HepG2 (cell line): ENCODE data around the gene ATP6V1C2.

ENCODE experiments used
- CTCF ChIP-seq: sonication (generic); formaldehyde crosslinking; IDR thresholded peaks from 2 replicates; pipeline ENCODE4 v1.5.0; 2020; ENCODE audit warnings: mild to moderate bottlenecking, missing genetic modification reagents, moderate library complexity
- ELF1 ChIP-seq: sonication (generic); formaldehyde crosslinking; IDR thresholded peaks from 2 replicates; pipeline ENCODE4 v1.4.0; 2020; ENCODE audit warnings: missing genetic modification reagents
- KLF13 ChIP-seq: sonication (generic); formaldehyde crosslinking; IDR thresholded peaks from 2 replicates; pipeline ENCODE4 v1.4.0; 2020; ENCODE audit warnings: mild to moderate bottlenecking, missing genetic modification reagents
- NBN ChIP-seq: fragments of 450-650 bp; conservative IDR thresholded peaks from 2 replicates; pipeline ENCODE4 v1.6.1; 2017
- POLR2AphosphoS5 ChIP-seq: IDR thresholded peaks from 2 replicates; pipeline ENCODE4 v1.6.1; 2012; ENCODE audit warnings: low read depth, low read length
- RBM39 ChIP-seq: fragments of 200-400 bp; formaldehyde crosslinking; IDR thresholded peaks from one replicate; pipeline ENCODE4 v1.6.1; 2018; ENCODE audit warnings: antibody characterized with exemption, mild to moderate bottlenecking, low read depth, low read length; ENCODE audit not compliant: poor library complexity, severe bottlenecking
- TRIM24 ChIP-seq: sonication (generic); formaldehyde crosslinking; IDR thresholded peaks from 2 replicates; pipeline ENCODE4 v1.8.0; 2022; ENCODE audit warnings: mild to moderate bottlenecking, missing genetic modification reagents

GRCh38 chr2:10722252-10722825 is 909 bp downstream of the ATP6V1C2 start:
- TF ChIP-seq NBN (no peak), TRIM24 (CRISPR knock-in tag) (no peak), KLF13 (CRISPR knock-in tag) (no peak), ELF1 (no peak), CTCF (no peak), POLR2AphosphoS5 (no peak), RBM39 (no peak)
